ENCODE data around the gene PRLR. TPM values are rescaled to one million over a fixed set of nuclear protein-coding genes. Genes with fewer than 3 reads are reported as not detected.

PRLR gene
- total and polyA plus RNA-seq, 2 of the 13 experiments (the other 11 are each of a cell fraction or from before 2014, with no cell fraction given): 12.2 to 13.3 TPM

- no peak overlapping the region for H3K4me2 ChIP-seq (ENCODE audit: low read depth, low read length)
- WGBS (ENCODE audit: low lambda C conversion rate): 100% methylated on average over 1 of the region's 1 CpG
- H3K9me3 ChIP-seq (ENCODE audit: low read length): no peaks in the 10 kb centered on the region
- no peak overlapping the region for H3K27ac ChIP-seq (ENCODE audit: extremely low read length, insufficient read depth, low read length)
- no peaks in the 10 kb centered on the region for H3K36me3 ChIP-seq (replicated peaks in 1 of 2; ENCODE audit: control insufficient read depth in 1 of 2, insufficient read depth in 2 of 2, low read length in 2 of 2)
- ChIA-PET CTCF (ENCODE audit: low intra/inter-chr PET ratio, low total read pairs) (no interaction called here), POLR2A (no interaction called here)
- H4K20me1 ChIP-seq (ENCODE audit: insufficient read depth, low read length): no peaks in the 10 kb centered on the region
- peaks cover 43% of the 10 kb centered on the region for H3K4me1 ChIP-seq (ENCODE audit: insufficient read depth, low read length)
- H3K9ac ChIP-seq (ENCODE audit: insufficient read depth, low read depth, low read length): no peak overlapping the region
- DNase-seq (ENCODE audit: low spot score) (no peak), ATAC-seq (no peak), FAIRE-seq (no peak)
- H2AFZ ChIP-seq (ENCODE audit: low read length): no peak overlapping the region
- H3K4me3 ChIP-seq (replicated peaks in 1 of 3; ENCODE audit: insufficient read depth in 1 of 3, low read depth in 2 of 3, low read length in 3 of 3): no peak overlapping the region
- in situ Hi-C loops (cut with HindIII; ENCODE audit: extremely low pct_ligation_motif_present, low pct_unique_long_range_greater_than_20kb): no loop called here
- intact Hi-C loops (cut with micrococcal nuclease; ENCODE audit: unreplicated experiment): loop anchor here (10.0 kb wide), 1 partner anchor 347 kb away; no protein-coding TSS in a partner anchor
- H3K79me2 ChIP-seq (ENCODE audit: insufficient read depth, low read length): no peaks in the 10 kb centered on the region
- H3K27me3 ChIP-seq (ENCODE audit: control insufficient read depth in 1 of 2, insufficient read depth in 2 of 2, low read length in 2 of 2): no peaks in the 10 kb centered on the region
- BruUV-seq (replicated peaks): no TSS peak
- TF ChIP-seq RCOR2 (CRISPR knock-in tag; IDR thresholded peaks at IDR 0.05): no peak
- TF ChIP-seq ZNF547 (CRISPR knock-in tag; IDR thresholded peaks at IDR 0.05): no peak
- TF ChIP-seq CREM (IDR thresholded peaks at IDR 0.05): no peak
- no peak for TF ChIP-seq CREM (CRISPR knock-in tag; IDR thresholded peaks at IDR 0.05)
- TF ChIP-seq MIER3 (CRISPR knock-in tag; IDR thresholded peaks at IDR 0.05; ENCODE audit: borderline replicate concordance): no peak
- no peak for TF ChIP-seq ZNF543 (CRISPR knock-in tag; IDR thresholded peaks at IDR 0.05)
- no peak for TF ChIP-seq BCLAF1 (IDR thresholded peaks at IDR 0.05)
- no peak for TF ChIP-seq DR1 (CRISPR knock-in tag; IDR thresholded peaks at IDR 0.05)
- TF ChIP-seq AHDC1 (CRISPR knock-in tag; IDR thresholded peaks at IDR 0.05; ENCODE audit: borderline replicate concordance): no peak
- no peak for TF ChIP-seq ZNF281 (CRISPR knock-in tag; IDR thresholded peaks at IDR 0.05; ENCODE audit: borderline replicate concordance)
- no peak for TF ChIP-seq ZNF816 (CRISPR knock-in tag; IDR thresholded peaks at IDR 0.05; ENCODE audit: borderline replicate concordance)
- TF ChIP-seq MTERF4 (CRISPR knock-in tag; IDR thresholded peaks at IDR 0.05): no peak
- no peak for TF ChIP-seq MXD1 (CRISPR knock-in tag; IDR thresholded peaks at IDR 0.05)
Measured at GRCh38 chr5:35138232-35138631, 92.1 kb downstream of the PRLR start.
